HEK293T (cell line): Measurements from ENCODE around the gene GALNT12.

ENCODE experiments used
- CTCF ChIA-PET: fragments of 350-600 bp; formaldehyde crosslinking; extraction: SDS; loops from one replicate; lab custom pipeline; 2021; ENCODE audit warnings: antibody characterized with exemption, inconsistent platforms; lab: Yijun Ruan, JAX
- POLR2A ChIA-PET: fragments of 350-600 bp; formaldehyde crosslinking; extraction: SDS; loops from one replicate; lab custom pipeline; 2020; ENCODE audit warnings: antibody characterized with exemption, inconsistent platforms; lab: Yijun Ruan, JAX
- DNase-seq: peaks from one replicate; pipeline ENCODE4 v3.0.0; 2012; ENCODE audit warnings: mixed read lengths; ENCODE audit errors: extremely low spot score
- ARNT ChIP-seq: fragments of 450-650 bp; IDR thresholded peaks from 2 replicates; pipeline ENCODE4 v1.6.1; 2017; ENCODE audit warnings: mild to moderate bottlenecking
- BHLHE40 ChIP-seq: fragments of 450-650 bp; IDR thresholded peaks from 2 replicates; pipeline ENCODE4 v1.6.1; 2016; ENCODE audit warnings: mild to moderate bottlenecking, moderate library complexity, borderline replicate concordance
- CTBP1 ChIP-seq: fragments of 450-650 bp; IDR thresholded peaks from 2 replicates; pipeline ENCODE4 v1.6.1; 2016; ENCODE audit warnings: borderline replicate concordance
- ELF4 ChIP-seq: fragments of 450-650 bp; IDR thresholded peaks from 2 replicates; pipeline ENCODE4 v1.6.1; 2017; ENCODE audit warnings: antibody characterized with exemption
- FOXA1 ChIP-seq: fragments of 450-650 bp; IDR thresholded peaks from 2 replicates; pipeline ENCODE4 v1.6.1; 2016; ENCODE audit warnings: mild to moderate bottlenecking
- FOXK2 ChIP-seq: fragments of 450-650 bp; IDR thresholded peaks from 2 replicates; pipeline ENCODE4 v1.6.1; 2016; ENCODE audit warnings: mild to moderate bottlenecking
- FOXM1 ChIP-seq: fragments of 450-650 bp; IDR thresholded peaks from 2 replicates; pipeline ENCODE4 v1.6.1; 2017; ENCODE audit warnings: mild to moderate bottlenecking, borderline replicate concordance
- HDGF ChIP-seq: fragments of 450-650 bp; IDR thresholded peaks from 2 replicates; pipeline ENCODE4 v1.6.1; 2017; ENCODE audit warnings: antibody characterized with exemption, borderline replicate concordance
- L3MBTL2 ChIP-seq: fragments of 450-650 bp; conservative IDR thresholded peaks from 2 replicates; pipeline ENCODE4 v1.6.1; 2016; ENCODE audit warnings: mild to moderate bottlenecking
- LEF1 ChIP-seq: fragments of 450-650 bp; IDR thresholded peaks from 2 replicates; pipeline ENCODE4 v1.6.1; 2017; ENCODE audit warnings: mild to moderate bottlenecking, borderline replicate concordance
- NFRKB ChIP-seq: fragments of 450-650 bp; IDR thresholded peaks from 2 replicates; pipeline ENCODE4 v1.6.1; 2016; ENCODE audit warnings: mild to moderate bottlenecking, moderate library complexity
- PKNOX1 ChIP-seq: fragments of 450-650 bp; IDR thresholded peaks from 2 replicates; pipeline ENCODE4 v1.6.1; 2016
- SP1 ChIP-seq: fragments of 450-650 bp; IDR thresholded peaks from 2 replicates; pipeline ENCODE4 v1.6.1; 2017
- SUZ12 ChIP-seq: fragments of 450-650 bp; IDR thresholded peaks from 2 replicates; pipeline ENCODE4 v1.6.1; 2016; ENCODE audit warnings: mild to moderate bottlenecking
- TARDBP ChIP-seq: fragments of 450-650 bp; IDR thresholded peaks from 2 replicates; pipeline ENCODE4 v1.6.1; 2016
- ZNF384 ChIP-seq: fragments of 450-650 bp; IDR thresholded peaks from 2 replicates; pipeline ENCODE4 v1.6.1; 2016

Gene GALNT12

GRCh38 chr9:98780059-98780749 is 27.3 kb upstream of the GALNT12 start:
- TF ChIP-seq SP1 = no peak
- TF ChIP-seq L3MBTL2 = no peak
- no peak for TF ChIP-seq PKNOX1
- TF ChIP-seq FOXK2 = no peak
- no peak for TF ChIP-seq FOXA1
- TF ChIP-seq ZNF384 = no peak
- TF ChIP-seq LEF1 = no peak
- TF ChIP-seq ARNT = no peak
- no peak for TF ChIP-seq CTBP1
- TF ChIP-seq FOXM1 = no peak
- DNase-seq = no peak

GRCh38 chr9:98781588-98782383 is 25.7 kb upstream of the GALNT12 start:
- CTCF ChIA-PET = no interaction called here

More at GRCh38 chr9:98780059-98780749, 27.3 kb upstream of the GALNT12 start:
- ChIA-PET CTCF (no interaction called here), POLR2A (no interaction called here)

GRCh38 chr9:98783518-98784226 is 23.8 kb upstream of the GALNT12 start:
- TF ChIP-seq ELF4 = no peak
- TF ChIP-seq FOXK2 = no peak
- TF ChIP-seq PKNOX1 = no peak
- TF ChIP-seq LEF1 = no peak
- TF ChIP-seq FOXM1 = no peak
- no peak for TF ChIP-seq SP1
- TF ChIP-seq SUZ12 = no peak
- TF ChIP-seq BHLHE40 = no peak
- TF ChIP-seq HDGF = no peak
- no peak for TF ChIP-seq NFRKB
- TF ChIP-seq ARNT = no peak
- no peak for TF ChIP-seq L3MBTL2
- TF ChIP-seq ZNF384 = no peak
- TF ChIP-seq CTBP1 = no peak
- no peak for TF ChIP-seq FOXA1
- no peak for TF ChIP-seq TARDBP
- DNase-seq = no peak
- ChIA-PET CTCF (interaction anchor here (2.8 kb wide), 1 partner anchor 8 kb away, joined by 10 read pairs; no protein-coding TSS in a partner anchor), POLR2A (no interaction called here)

More at GRCh38 chr9:98781588-98782383, 25.7 kb upstream of the GALNT12 start:
- POLR2A ChIA-PET = no interaction called here
- DNase-seq = no peak
- TF ChIP-seq HDGF (no peak), NFRKB (no peak), ARNT (no peak), ELF4 (no peak), FOXM1 (no peak), SUZ12 (no peak), L3MBTL2 (no peak), FOXA1 (no peak), BHLHE40 (no peak), FOXK2 (no peak), LEF1 (no peak), ZNF384 (no peak)

- CTCF ChIA-PET = interaction anchor here (1.1 to 2.8 kb wide), 2 partner anchors 9 to 11 kb away, joined by 3 to 10 read pairs; no protein-coding TSS in a partner anchor
Observed at GRCh38 chr9:98784831-98785806, 22.4 kb upstream of the GALNT12 start.

More at GRCh38 chr9:98784831-98785806, 22.4 kb upstream of the GALNT12 start:
- no peak for DNase-seq
- TF ChIP-seq FOXA1 (no peak), FOXK2 (no peak), SP1 (no peak), HDGF (no peak), TARDBP (no peak), L3MBTL2 (no peak), ELF4 (no peak), SUZ12 (no peak), ZNF384 (no peak), NFRKB (no peak), PKNOX1 (no peak), ARNT (no peak), BHLHE40 (no peak)
- POLR2A ChIA-PET = no interaction called here
